Activated T-cell treated with anti-CD3 and anti-CD28 coated beads, Interleukin-2, amount 50 U/mL, for 72 hours (primary cell): ENCODE data around the gene CNTD1. TPM values are rescaled to one million over a fixed set of nuclear protein-coding genes. Genes with fewer than 3 reads are reported as not detected.

Source experiments
- ATAC-seq, 2 donors: fragments of 150-1000 bp; cut with Tn5 transposase; replicated peaks in 1 of 2; 2 replicates each; pipeline ENCODE4 v1.10.0; 2021; ENCODE audit warnings: moderate library complexity in 2 of 2, mild to moderate bottlenecking in 1 of 2
- DNase-seq, 2 donors: peaks; one replicate each; pipeline ENCODE4 v3.0.0; 2021 to 2022; ENCODE audit warnings: mixed read lengths in 1 of 2
- H3K27ac Mint-ChIP-seq: one replicate; pipeline ENCODE4 v1.8.0; 2022; ENCODE audit warnings: mild to moderate bottlenecking, moderate library complexity, mixed read lengths
- H3K27me3 Mint-ChIP-seq: one replicate; pipeline ENCODE4 v1.8.0; 2022; ENCODE audit warnings: low read depth, mixed read lengths
- H3K36me3 Mint-ChIP-seq, 2 donors: one replicate each; pipeline ENCODE4 v1.8.0; 2022; ENCODE audit warnings: mixed read lengths in 2 of 2, mild to moderate bottlenecking in 1 of 2; ENCODE audit not compliant: insufficient read depth in 2 of 2
- H3K4me1 Mint-ChIP-seq: one replicate; pipeline ENCODE4 v1.8.0; 2022; ENCODE audit warnings: low read depth, mixed read lengths
- H3K4me3 Mint-ChIP-seq, 2 donors: one replicate each; pipeline ENCODE4 v1.8.0; 2022; ENCODE audit warnings: mild to moderate bottlenecking in 2 of 2, mixed read lengths in 2 of 2, moderate library complexity in 2 of 2
- H3K9me3 Mint-ChIP-seq, 2 donors: one replicate each; pipeline ENCODE4 v1.8.0; 2022; ENCODE audit warnings: mixed read lengths in 2 of 2
- total RNA-seq, 2 donors: library from RNA; stranded (reverse); gene quantifications; one replicate each; pipeline ENCODE4 v1.2.3, GENCODE V29; 2022

CNTD1 gene
- total RNA-seq, 2 donors from 2014 or later = 0.22 to 0.32 TPM

GRCh38 chr17:42832934-42833766, 34.5 kb downstream of the CNTD1 start, which contains the start of gene PSME3:
Gene PSME3, plus strand, starts transcription at chr17:42833397. Its CDS starts 235 bp downstream, at chr17:42833632.
- peak within 1 kb of the TSS; percentile 90 to 92 for H3K4me3 Mint-ChIP-seq
- no peaks in the 10 kb centered on the region for H3K9me3 Mint-ChIP-seq
- peaks cover 1% of the 10 kb centered on the region for H3K27me3 Mint-ChIP-seq
- DNase-seq (peak; percentile 91 to 94), ATAC-seq (peak; percentile 94 to 95)
- H3K4me1 Mint-ChIP-seq = peaks cover 39% of the 10 kb centered on the region
- H3K36me3 Mint-ChIP-seq = peaks cover 3 to 13% of the 10 kb centered on the region in 2 donors
- H3K27ac Mint-ChIP-seq = peak within 1 kb of the TSS; percentile 93

GRCh38 chr17:42833767-42834422, 35.2 kb downstream of the CNTD1 start:
- peaks cover 7 to 16% of the 10 kb centered on the region in 2 donors for H3K36me3 Mint-ChIP-seq
- H3K27ac Mint-ChIP-seq = peak overlapping the region; percentile 85
- DNase-seq (peak in 1 of 2 donors; percentile 7), ATAC-seq (no peak)
- H3K4me1 Mint-ChIP-seq = peaks cover 39% of the 10 kb centered on the region
- peak overlapping the region; percentile 90 to 92 for H3K4me3 Mint-ChIP-seq
- H3K27me3 Mint-ChIP-seq = no peaks in the 10 kb centered on the region
- H3K9me3 Mint-ChIP-seq = no peaks in the 10 kb centered on the region

GRCh38 chr17:42835732-42836131, 37.1 kb downstream of the CNTD1 start:
- Mint-ChIP-seq H3K4me1 (peaks cover 39% of the 10 kb centered on the region), H3K27me3 (no peaks in the 10 kb centered on the region), H3K9me3 (no peaks in the 10 kb centered on the region), H3K36me3 (peaks cover 10 to 22% of the 10 kb centered on the region in 2 donors), H3K27ac (no peak overlapping the region), H3K4me3 (no peak overlapping the region)
- DNase-seq (no peak), ATAC-seq (no peak)

- Mint-ChIP-seq H3K4me3 (no peak overlapping the region), H3K9me3 (no peaks in the 10 kb centered on the region), H3K4me1 (peaks cover 32% of the 10 kb centered on the region), H3K27me3 (no peaks in the 10 kb centered on the region), H3K36me3 (peaks cover 14 to 24% of the 10 kb centered on the region in 2 donors), H3K27ac (no peak overlapping the region)
- no peak for ATAC-seq
- no peak for DNase-seq
These were observed 43.5 kb downstream of the CNTD1 start for GRCh38 chr17:42841975-42842685.

- H3K36me3 Mint-ChIP-seq = peaks cover 14 to 21% of the 10 kb centered on the region in 2 donors
- no peak overlapping the region for H3K27ac Mint-ChIP-seq
- no peaks in the 10 kb centered on the region for H3K27me3 Mint-ChIP-seq
- ATAC-seq (no peak), DNase-seq (peak in 1 of 2 donors; percentile 20)
- H3K4me3 Mint-ChIP-seq = no peak overlapping the region
- peaks cover 28% of the 10 kb centered on the region for H3K4me1 Mint-ChIP-seq
- H3K9me3 Mint-ChIP-seq = no peaks in the 10 kb centered on the region
These were observed 44.8 kb downstream of the CNTD1 start for GRCh38 chr17:42843358-42843934.

- Mint-ChIP-seq H3K4me3 (no peak within 1 kb of the TSS), H3K4me1 (peaks cover 28% of the 10 kb centered on the region), H3K9me3 (no peaks in the 10 kb centered on the region), H3K36me3 (peaks cover 8 to 15% of the 10 kb centered on the region in 2 donors), H3K27ac (no peak within 1 kb of the TSS), H3K27me3 (no peaks in the 10 kb centered on the region)
- DNase-seq (no peak), ATAC-seq (no peak)
These were observed 45.6 kb downstream of the CNTD1 start, which contains the start of gene AOC2 for GRCh38 chr17:42844271-42844670. Gene AOC2, plus strand, starts transcription at chr17:42844580. Its CDS starts 47 bp downstream, at chr17:42844627.

GRCh38 chr17:42844761-42845555, 46.3 kb downstream of the CNTD1 start:
- Mint-ChIP-seq H3K9me3 (no peaks in the 10 kb centered on the region), H3K36me3 (peaks cover 8 to 12% of the 10 kb centered on the region in 2 donors), H3K27me3 (no peaks in the 10 kb centered on the region), H3K4me1 (peaks cover 28% of the 10 kb centered on the region), H3K4me3 (no peak overlapping the region), H3K27ac (no peak overlapping the region)
- DNase-seq (no peak), ATAC-seq (no peak)

- Mint-ChIP-seq H3K4me1 (peaks cover 28% of the 10 kb centered on the region), H3K36me3 (peaks cover 8 to 12% of the 10 kb centered on the region in 2 donors), H3K27ac (no peak overlapping the region), H3K4me3 (peak overlapping the region in 1 of 2 donors; percentile 77), H3K9me3 (no peaks in the 10 kb centered on the region), H3K27me3 (no peaks in the 10 kb centered on the region)
- DNase-seq = no peak
- ATAC-seq = peak in 1 of 2 donors; percentile 7
These were observed 46.9 kb downstream of the CNTD1 start for GRCh38 chr17:42845556-42845917.

DNA sequence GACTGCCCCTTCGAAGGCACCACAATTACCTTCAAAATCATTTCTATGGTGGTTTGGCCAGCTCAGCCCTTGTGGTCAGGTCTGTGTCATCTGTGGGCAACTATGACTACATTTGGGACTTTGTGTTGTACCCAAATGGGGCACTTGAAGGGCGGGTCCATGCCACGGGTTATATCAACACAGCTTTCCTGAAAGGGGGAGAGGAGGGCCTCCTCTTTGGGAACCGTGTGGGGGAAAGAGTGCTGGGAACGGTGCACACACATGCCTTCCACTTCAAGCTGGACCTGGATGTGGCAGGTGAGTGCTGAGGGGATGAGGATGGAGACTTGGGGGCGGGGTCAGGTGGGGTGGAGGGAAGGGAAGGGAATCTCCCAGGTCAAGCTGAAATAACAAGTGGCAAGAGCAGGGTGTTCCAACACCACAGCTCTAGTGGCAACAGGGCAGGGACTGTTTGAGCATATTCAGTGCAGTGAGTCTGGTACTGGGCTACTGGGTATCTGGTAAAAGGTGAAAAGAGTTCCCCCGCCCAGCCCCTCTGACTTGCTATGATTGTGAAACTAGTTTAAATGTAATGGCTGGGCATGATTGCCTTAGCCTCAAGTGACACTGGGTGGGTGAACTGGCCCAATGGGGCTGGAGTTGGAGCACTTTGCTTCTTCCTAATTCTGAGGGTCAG, 47.4 kb downstream of the CNTD1 start:
- DNase-seq (peak; percentile 77 to 80), ATAC-seq (peak; percentile 91 to 93)
- Mint-ChIP-seq H3K27me3 (no peaks in the 10 kb centered on the region), H3K27ac (peak overlapping the region; percentile 16), H3K36me3 (peaks cover 8 to 12% of the 10 kb centered on the region in 2 donors), H3K9me3 (no peaks in the 10 kb centered on the region), H3K4me3 (peak overlapping the region; percentile 56 to 77), H3K4me1 (peaks cover 28% of the 10 kb centered on the region)

DNA sequence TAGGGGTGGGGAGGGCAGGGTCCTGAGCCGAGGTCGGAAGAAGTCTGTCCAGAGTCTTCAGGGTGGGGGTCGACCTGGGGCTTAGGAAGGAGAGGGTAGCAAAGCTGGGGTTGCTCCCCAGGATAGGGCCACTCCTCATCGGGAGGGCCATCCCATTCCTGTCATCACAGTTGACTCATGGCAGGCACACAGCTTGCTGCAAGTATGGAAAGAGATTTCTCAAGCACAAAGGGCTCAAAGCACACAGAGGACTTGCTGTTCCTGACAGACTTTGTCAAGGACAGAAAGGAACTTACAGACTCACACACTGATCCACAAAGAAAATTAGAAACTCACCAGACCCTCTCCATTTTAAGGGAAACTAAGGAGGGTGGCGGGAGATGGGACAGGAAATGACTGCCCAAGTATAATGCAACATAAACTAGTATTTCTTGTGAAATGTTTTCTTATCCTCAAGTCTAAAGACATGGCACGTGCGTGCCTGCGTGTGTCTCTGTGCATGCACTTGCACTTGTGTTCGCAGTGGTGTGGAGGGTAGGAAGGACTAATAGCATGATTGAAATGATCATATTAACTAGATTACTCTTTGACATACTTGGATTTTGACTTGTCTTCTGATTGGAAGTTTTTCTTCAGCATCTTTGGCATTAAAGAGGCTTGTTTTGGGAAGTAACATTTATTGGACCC, 48.1 kb downstream of the CNTD1 start:
- H3K4me3 Mint-ChIP-seq = peak overlapping the region in 1 of 2 donors; percentile 77
- H3K9me3 Mint-ChIP-seq = no peaks in the 10 kb centered on the region
- ATAC-seq = no peak
- H3K27me3 Mint-ChIP-seq = no peaks in the 10 kb centered on the region
- peaks cover 28% of the 10 kb centered on the region for H3K4me1 Mint-ChIP-seq
- H3K27ac Mint-ChIP-seq = no peak overlapping the region
- DNase-seq = no peak
- H3K36me3 Mint-ChIP-seq = peaks cover 8 to 12% of the 10 kb centered on the region in 2 donors

GRCh38 chr17:42848093-42848492, 49.4 kb downstream of the CNTD1 start:
- Mint-ChIP-seq H3K27ac (no peak overlapping the region), H3K4me1 (peaks cover 28% of the 10 kb centered on the region), H3K27me3 (no peaks in the 10 kb centered on the region), H3K4me3 (no peak overlapping the region), H3K9me3 (no peaks in the 10 kb centered on the region), H3K36me3 (peaks cover 3% of the 10 kb centered on the region in 2 donors)
- DNase-seq (no peak), ATAC-seq (no peak)
